Astrocyte of the cerebellum (primary cell): ENCODE measurements around the gene NFATC2.

Source experiments
- DNase-seq: peaks from one replicate; pipeline ENCODE4 v3.0.0-alpha.2; 2011; ENCODE audit warnings: low read depth
- H3K4me3 ChIP-seq: 2 replicates; pipeline ENCODE4 v1.5.1; 2011; ENCODE audit warnings: mild to moderate bottlenecking, low read depth, low read length, moderate library complexity
- in situ Hi-C: cut with HindIII; loops from 2 replicates; pipeline ENCODE4 v1.10.0; 2017; ENCODE audit warnings: low sequenced_read_pairs
- TF ChIP-seq, protein P1 (sequence below): IDR thresholded peaks from 2 replicates; pipeline ENCODE4 v1.5.1; 2012; ENCODE audit warnings: low read length, low read depth, moderate library complexity, mild to moderate bottlenecking; ENCODE audit errors: missing control alignments

Gene NFATC2

DNA sequence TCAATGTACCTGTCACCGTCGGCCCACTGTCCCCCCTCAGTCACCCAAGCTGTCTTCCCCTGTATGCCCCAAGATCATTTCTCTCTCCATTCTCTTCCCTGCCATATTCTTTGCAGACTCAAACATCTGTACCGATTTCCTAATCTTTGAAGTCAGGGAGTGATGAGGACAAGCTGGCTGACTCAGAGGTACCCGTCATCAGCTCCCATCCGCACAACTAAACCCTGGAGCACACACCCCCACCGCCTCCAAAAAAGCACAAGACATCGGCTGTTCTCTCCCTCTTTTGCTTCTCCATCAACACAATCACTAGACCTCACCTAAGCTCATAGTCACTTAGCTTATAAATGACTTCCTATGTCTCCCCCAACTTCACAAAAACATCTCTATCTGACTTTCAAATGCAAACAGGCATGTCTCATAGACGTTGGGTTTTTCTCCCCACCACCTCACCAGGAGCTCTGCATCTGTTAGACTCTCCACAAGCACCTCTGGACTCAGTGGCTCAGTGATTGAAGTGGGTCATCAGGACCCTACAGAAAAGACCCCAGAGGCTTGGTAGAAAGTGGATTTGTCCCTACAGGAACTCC, 11.5 kb upstream of the NFATC2 start:
- DNase-seq = no peak
- in situ Hi-C loops = no loop called here
- H3K4me3 ChIP-seq = no peak overlapping the region
- TF ChIP-seq, protein P1, sequence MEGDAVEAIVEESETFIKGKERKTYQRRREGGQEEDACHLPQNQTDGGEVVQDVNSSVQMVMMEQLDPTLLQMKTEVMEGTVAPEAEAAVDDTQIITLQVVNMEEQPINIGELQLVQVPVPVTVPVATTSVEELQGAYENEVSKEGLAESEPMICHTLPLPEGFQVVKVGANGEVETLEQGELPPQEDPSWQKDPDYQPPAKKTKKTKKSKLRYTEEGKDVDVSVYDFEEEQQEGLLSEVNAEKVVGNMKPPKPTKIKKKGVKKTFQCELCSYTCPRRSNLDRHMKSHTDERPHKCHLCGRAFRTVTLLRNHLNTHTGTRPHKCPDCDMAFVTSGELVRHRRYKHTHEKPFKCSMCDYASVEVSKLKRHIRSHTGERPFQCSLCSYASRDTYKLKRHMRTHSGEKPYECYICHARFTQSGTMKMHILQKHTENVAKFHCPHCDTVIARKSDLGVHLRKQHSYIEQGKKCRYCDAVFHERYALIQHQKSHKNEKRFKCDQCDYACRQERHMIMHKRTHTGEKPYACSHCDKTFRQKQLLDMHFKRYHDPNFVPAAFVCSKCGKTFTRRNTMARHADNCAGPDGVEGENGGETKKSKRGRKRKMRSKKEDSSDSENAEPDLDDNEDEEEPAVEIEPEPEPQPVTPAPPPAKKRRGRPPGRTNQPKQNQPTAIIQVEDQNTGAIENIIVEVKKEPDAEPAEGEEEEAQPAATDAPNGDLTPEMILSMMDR = no peak

DNA sequence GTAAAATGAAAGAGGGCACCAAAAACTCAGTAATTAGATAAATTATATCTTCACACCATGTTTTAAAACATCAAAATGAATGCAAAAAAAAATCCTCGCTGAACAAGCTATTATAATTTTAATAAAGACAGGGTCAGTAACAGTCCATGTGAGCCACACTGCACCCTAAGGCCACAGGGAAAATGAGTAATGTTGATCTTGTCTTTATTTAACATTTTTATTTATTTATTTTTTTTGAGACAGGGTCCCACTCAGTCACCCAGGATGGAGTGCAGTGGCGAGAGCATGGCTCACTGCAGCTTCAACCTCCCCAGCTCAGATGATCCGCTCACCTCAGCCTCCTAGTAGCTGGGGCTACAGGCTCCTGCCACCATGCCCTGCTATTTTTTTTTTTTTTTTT, 8.7 kb upstream of the NFATC2 start:
- TF ChIP-seq, protein P1 = no peak
- no peak for DNase-seq
- in situ Hi-C loops = no loop called here
- no peak overlapping the region for H3K4me3 ChIP-seq

DNA sequence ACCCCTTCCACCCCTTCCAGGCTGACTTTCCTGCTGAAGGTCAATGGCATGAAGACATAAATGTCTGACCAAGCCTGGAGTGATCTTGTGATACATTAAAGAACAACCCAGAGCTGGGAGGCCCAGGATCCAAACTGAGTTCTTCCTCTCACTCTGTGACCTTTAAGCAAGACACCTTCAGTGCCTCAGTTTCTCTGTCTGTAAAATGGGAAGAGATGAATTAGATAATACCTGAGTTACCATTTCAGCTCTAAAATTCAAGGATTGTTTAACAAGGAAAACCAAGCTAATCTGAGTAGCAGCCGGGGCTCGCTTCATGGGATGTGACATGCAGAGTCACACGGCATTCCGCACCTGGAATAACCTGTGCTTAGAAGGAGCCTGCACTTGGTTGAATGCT, 7.0 kb upstream of the NFATC2 start:
- no peak for DNase-seq
- TF ChIP-seq, protein P1 = no peak
- in situ Hi-C loops = no loop called here
- H3K4me3 ChIP-seq = no peak overlapping the region

DNA sequence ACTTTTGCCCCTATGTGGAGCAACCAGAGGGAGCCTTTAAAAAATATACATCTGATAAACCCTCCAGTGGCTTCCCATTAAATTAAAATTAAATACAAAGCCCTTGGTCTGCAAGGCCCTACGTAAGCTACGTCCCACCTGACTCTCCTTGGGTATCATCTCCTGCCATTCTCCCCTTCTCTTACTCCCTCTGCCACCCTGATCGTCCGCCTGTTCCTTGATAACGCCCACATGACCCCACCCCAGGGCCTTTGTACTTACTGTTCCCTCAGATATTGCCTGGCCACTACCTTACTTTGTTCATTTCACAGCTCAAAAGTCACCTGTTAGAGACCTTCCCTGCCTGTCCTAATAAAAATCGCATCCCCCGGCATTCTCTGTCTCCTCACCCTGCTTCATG, 5.4 kb upstream of the NFATC2 start:
- TF ChIP-seq, protein P1 = no peak
- in situ Hi-C loops = no loop called here
- DNase-seq = no peak

DNA sequence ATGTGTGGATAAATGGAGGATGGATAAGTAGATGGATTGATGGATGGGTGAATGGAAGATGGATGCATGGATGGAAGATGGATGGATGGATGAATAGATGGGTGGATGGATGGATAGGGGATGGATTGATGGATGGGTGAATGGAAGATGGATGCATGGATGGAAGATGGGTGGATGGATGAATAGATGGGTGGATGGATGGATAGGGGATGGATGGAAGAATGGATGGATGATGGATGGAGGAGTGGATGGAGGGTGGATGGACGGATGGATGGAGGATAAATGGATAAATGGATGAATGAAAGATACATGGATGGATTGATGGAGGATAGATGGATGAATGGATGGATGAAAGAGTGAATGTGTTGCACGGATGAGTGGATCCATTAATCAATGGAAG, 3.0 kb upstream of the NFATC2 start:
- H3K4me3 ChIP-seq = no peak overlapping the region
- in situ Hi-C loops = no loop called here
- TF ChIP-seq, protein P1 = no peak
- DNase-seq = no peak

More for the DNA sequence above, 5.4 kb upstream of the NFATC2 start:
- no peak overlapping the region for H3K4me3 ChIP-seq

DNA sequence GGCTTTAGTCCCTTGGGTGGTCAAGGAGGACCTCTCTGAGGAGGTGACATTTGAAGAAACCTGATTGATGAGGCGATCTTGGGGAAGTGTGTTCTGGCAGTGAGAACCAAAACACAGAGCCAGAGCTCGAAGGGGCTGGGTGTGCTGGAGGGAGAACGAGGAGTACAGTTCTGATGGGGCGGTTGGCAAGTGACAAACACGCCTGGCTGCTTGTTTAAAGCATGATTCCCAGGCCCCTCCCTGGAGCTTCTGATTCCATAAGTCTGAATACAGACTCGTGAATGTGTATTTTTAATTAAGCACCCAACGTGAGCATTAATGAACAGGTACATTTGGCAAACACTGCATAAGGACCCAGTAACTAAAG, 886 bp upstream of the NFATC2 start:
- H3K4me3 ChIP-seq = no peak overlapping the region
- in situ Hi-C loops = no loop called here
- DNase-seq = no peak
- TF ChIP-seq, protein P1 = no peak
